Osteocyte (in vitro differentiated cells): ENCODE measurements around the gene ARPC3. TPM values are rescaled to one million over a fixed set of nuclear protein-coding genes. Genes with fewer than 3 reads are reported as not detected.

Source experiments
- DNase-seq: peaks from one replicate; pipeline ENCODE4 v3.0.0; 2021; ENCODE audit warnings: mixed read lengths; ENCODE audit not compliant: unreplicated experiment; ENCODE audit errors: extremely low spot score
- H3K27ac Mint-ChIP-seq: one replicate; pipeline ENCODE4 v1.8.0; 2021; ENCODE audit warnings: mild to moderate bottlenecking, mixed read lengths; ENCODE audit not compliant: unreplicated experiment
- H3K27me3 Mint-ChIP-seq: one replicate; pipeline ENCODE4 v1.8.0; 2021; ENCODE audit warnings: mixed read lengths; ENCODE audit not compliant: unreplicated experiment
- H3K36me3 Mint-ChIP-seq: one replicate; pipeline ENCODE4 v1.8.0; 2021; ENCODE audit warnings: mixed read lengths; ENCODE audit not compliant: unreplicated experiment
- H3K4me1 Mint-ChIP-seq: one replicate; pipeline ENCODE4 v1.8.0; 2021; ENCODE audit warnings: mixed read lengths; ENCODE audit not compliant: unreplicated experiment
- H3K4me3 Mint-ChIP-seq: one replicate; pipeline ENCODE4 v1.8.0; 2021; ENCODE audit warnings: mild to moderate bottlenecking, moderate library complexity, mixed read lengths; ENCODE audit not compliant: unreplicated experiment
- H3K9me3 Mint-ChIP-seq: one replicate; pipeline ENCODE4 v1.8.0; 2021; ENCODE audit warnings: mixed read lengths; ENCODE audit not compliant: unreplicated experiment
- CTCF ChIP-seq: fragments of 200-600 bp; sonication (generic); IDR thresholded peaks from 2 replicates; pipeline ENCODE4 v1.5.0; 2021; ENCODE audit warnings: antibody characterized with exemption, mild to moderate bottlenecking, moderate library complexity
- long read RNA-seq: library from polyadenylated mRNA; unstranded; transcript quantifications from one replicate; pipeline ENCODE4 v2.0.0, GENCODE V29; 2021
- total RNA-seq: library from RNA; stranded (reverse); gene quantifications from 2 replicates; pipeline ENCODE4 v1.2.1, GENCODE V29; 2021

The ARPC3 gene
- total RNA-seq: 194 and 221 TPM in 2 replicates
- long read RNA-seq, transcript ARPC3-201 (7 exons, 1,014 nt): major isoform, 245 of 257 reads
- long read RNA-seq, partial matches to known transcripts: 3 of 257 reads
- long read RNA-seq, other reads (novel, unspliced or antisense): 9 of 257 reads

DNA sequence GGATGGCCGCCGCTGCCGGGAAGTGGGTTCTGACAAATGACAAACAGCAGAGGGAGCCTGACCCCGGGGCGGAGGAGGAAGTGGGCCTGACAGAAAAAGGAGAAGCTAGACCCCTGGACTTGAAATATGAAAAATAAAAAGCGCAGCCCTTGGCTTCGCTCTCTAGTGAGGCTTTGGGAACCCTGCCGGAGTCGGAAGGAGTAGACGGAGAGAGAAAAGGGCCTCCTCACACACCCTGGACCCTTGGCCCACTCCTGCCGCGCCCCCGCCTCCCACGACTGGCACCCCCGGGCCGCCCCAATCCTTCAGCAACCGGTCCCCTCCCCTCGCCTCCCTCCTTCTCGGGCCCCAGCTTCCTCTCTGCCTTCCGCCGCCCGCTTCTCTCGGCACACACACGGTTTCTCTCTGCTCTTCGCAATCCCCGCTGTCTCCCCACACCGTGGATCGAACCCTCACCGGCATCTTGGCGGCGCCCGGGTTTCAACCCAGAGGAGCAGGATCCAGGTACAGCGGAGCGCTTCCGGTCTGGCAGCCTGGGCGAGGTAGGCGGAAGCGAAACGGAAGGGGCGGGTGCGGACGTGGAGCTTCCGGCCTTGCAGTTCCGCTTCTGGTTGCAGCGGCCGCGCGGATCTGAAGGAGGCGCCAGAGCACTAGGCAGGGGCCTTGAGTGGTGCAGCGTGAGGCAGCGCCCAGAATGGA is at the start of gene ARPC3:
Gene ARPC3 (minus strand): TSS at position 539 of the 699 bp plus-strand sequence. CDS start 77 bp downstream, at position 462.
- H3K4me3 Mint-ChIP-seq: peak within 1 kb of the TSS; percentile 100
- H3K36me3 Mint-ChIP-seq: peaks cover 21% of the 10 kb centered on the region
- H3K4me1 Mint-ChIP-seq: peaks cover 35% of the 10 kb centered on the region
- H3K9me3 Mint-ChIP-seq: no peaks in the 10 kb centered on the region
- peak; percentile 97 for DNase-seq
- H3K27ac Mint-ChIP-seq: peak within 1 kb of the TSS; percentile 100
- no peaks in the 10 kb centered on the region for H3K27me3 Mint-ChIP-seq
- peak; percentile 88 for TF ChIP-seq CTCF

GRCh38 chr12:110498984-110499706 is 49.0 kb upstream of the ARPC3 start:
- TF ChIP-seq CTCF: no peak
- H3K4me3 Mint-ChIP-seq: no peak overlapping the region
- no peak for DNase-seq
- no peaks in the 10 kb centered on the region for H3K27me3 Mint-ChIP-seq
- H3K9me3 Mint-ChIP-seq: no peaks in the 10 kb centered on the region
- peaks cover 16% of the 10 kb centered on the region for H3K36me3 Mint-ChIP-seq
- peak overlapping the region; percentile 40 for H3K27ac Mint-ChIP-seq
- H3K4me1 Mint-ChIP-seq: peaks cover 30% of the 10 kb centered on the region

- DNase-seq: no peak
- H3K27me3 Mint-ChIP-seq: no peaks in the 10 kb centered on the region
- H3K27ac Mint-ChIP-seq: peak overlapping the region; percentile 31
- H3K9me3 Mint-ChIP-seq: no peaks in the 10 kb centered on the region
- H3K4me1 Mint-ChIP-seq: peaks cover under 1% of the 10 kb centered on the region
- H3K36me3 Mint-ChIP-seq: no peaks in the 10 kb centered on the region
- H3K4me3 Mint-ChIP-seq: no peak overlapping the region
- TF ChIP-seq CTCF: no peak
Observed at GRCh38 chr12:110475426-110475825, 25.3 kb upstream of the ARPC3 start.

GRCh38 chr12:110468214-110469048 is 18.3 kb upstream of the ARPC3 start, which contains the start of the genes FAM216A and GPN3:
Gene FAM216A (plus strand): TSS chr12:110468845. CDS start chr12:110468876, 31 bp downstream.
Gene GPN3 (minus strand): TSS chr12:110468257. CDS start chr12:110468203, 54 bp downstream.
- Mint-ChIP-seq H3K4me1 (peaks cover 29% of the 10 kb centered on the region), H3K27me3 (no peaks in the 10 kb centered on the region), H3K27ac (peak within 1 kb of the TSS; percentile 92), H3K9me3 (no peaks in the 10 kb centered on the region), H3K36me3 (peaks cover 4% of the 10 kb centered on the region), H3K4me3 (peak within 1 kb of the TSS; percentile 100)
- TF ChIP-seq CTCF: no peak
- DNase-seq: peak; percentile 98
